ENCODE results near the gene WASF2.

DNA sequence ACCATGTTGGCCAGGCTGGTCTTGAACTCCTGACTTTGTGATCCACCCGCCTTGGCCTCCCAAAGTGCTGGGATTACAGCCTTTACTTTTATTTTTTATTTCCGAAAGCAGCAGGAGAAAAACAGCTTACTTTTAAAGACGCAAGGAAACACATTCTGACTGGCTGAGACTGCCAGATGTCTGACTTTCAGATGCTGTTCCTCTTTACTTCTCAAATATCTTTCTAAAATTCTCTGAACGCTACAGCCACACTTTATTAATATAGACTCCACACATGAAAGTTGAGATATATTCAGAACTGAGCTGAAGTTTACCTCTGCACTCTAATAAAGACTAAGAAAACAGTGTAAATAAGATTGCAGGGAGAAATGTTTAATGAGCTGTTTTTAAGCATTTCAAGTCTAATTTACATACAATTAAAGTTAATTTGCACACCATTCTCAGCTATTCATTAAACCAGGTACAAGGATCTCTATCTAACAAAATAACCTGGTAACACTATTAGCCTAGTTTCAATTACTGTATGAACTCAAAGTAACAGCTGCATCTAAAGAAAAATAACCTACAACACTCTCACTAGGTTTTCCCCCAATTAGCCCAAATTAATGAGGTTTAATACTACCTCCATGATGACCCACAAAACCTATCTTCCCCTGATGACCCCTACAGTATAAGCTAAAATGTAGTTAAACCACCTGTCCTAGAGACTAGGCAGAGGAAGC is 24.9 kb downstream of the WASF2 start:
- no peak for TF ChIP-seq EZH2phosphoT487 (IDR thresholded peaks at IDR 0.05; ENCODE audit: borderline replicate concordance, low read length)
- TF ChIP-seq, protein P1, sequence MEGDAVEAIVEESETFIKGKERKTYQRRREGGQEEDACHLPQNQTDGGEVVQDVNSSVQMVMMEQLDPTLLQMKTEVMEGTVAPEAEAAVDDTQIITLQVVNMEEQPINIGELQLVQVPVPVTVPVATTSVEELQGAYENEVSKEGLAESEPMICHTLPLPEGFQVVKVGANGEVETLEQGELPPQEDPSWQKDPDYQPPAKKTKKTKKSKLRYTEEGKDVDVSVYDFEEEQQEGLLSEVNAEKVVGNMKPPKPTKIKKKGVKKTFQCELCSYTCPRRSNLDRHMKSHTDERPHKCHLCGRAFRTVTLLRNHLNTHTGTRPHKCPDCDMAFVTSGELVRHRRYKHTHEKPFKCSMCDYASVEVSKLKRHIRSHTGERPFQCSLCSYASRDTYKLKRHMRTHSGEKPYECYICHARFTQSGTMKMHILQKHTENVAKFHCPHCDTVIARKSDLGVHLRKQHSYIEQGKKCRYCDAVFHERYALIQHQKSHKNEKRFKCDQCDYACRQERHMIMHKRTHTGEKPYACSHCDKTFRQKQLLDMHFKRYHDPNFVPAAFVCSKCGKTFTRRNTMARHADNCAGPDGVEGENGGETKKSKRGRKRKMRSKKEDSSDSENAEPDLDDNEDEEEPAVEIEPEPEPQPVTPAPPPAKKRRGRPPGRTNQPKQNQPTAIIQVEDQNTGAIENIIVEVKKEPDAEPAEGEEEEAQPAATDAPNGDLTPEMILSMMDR (conservative IDR thresholded peaks at IDR 0.05; ENCODE audit: low read depth, low read length): no peak

All from PC-3 (cell line).